Ovary (tissue), 9 donors: Measurements from ENCODE around the gene SLAIN2. TPM values are rescaled to one million over a fixed set of nuclear protein-coding genes. Genes with fewer than 3 reads are reported as not detected.

Experiments
- DNase-seq, 5 donors: peaks; one replicate each; pipeline ENCODE4 v3.0.0-alpha.2; 2019 to 2020
- H3K27ac ChIP-seq, 2 donors: fragments of 200-600 bp; one replicate each; pipeline versions ENCODE4 v1.5.1 to v1.8.0; 2019 to 2022
- H3K27me3 ChIP-seq: fragments of 200-600 bp; one replicate; pipeline ENCODE4 v1.8.0; 2022
- H3K36me3 ChIP-seq: fragments of 200-600 bp; sonication (generic); one replicate; pipeline ENCODE4 v1.5.1; 2019
- H3K4me1 ChIP-seq: one replicate; pipeline ENCODE4 v1.8.1; 2013; ENCODE audit warnings: mild to moderate bottlenecking, moderate library complexity; ENCODE audit not compliant: insufficient read depth
- H3K4me3 ChIP-seq: fragments of 200-600 bp; sonication (generic); one replicate; pipeline ENCODE4 v1.5.1; 2017
- H3K9me3 ChIP-seq, 2 donors: fragments of 200-600 bp in 1 of 2; sonication (generic) in 1 of 2; one replicate each; pipeline versions ENCODE4 v1.5.1 to v1.8.1; 2013 to 2019; ENCODE audit warnings: mild to moderate bottlenecking in 1 of 2, moderate library complexity in 1 of 2
- EP300 ChIP-seq: sonication (generic); formaldehyde crosslinking; IDR thresholded peaks from one replicate; pipeline ENCODE4 v1.6.1; 2017; ENCODE audit warnings: antibody characterized with exemption
- POLR2A ChIP-seq: fragments of 450-650 bp; IDR thresholded peaks from one replicate; pipeline ENCODE4 v1.6.1; 2017; ENCODE audit warnings: antibody characterized with exemption, mild to moderate bottlenecking, moderate library complexity
- WGBS, 3 donors: extraction: QIAGEN DNeasy Blood & Tissue Kit in 1 of 3; methylation state at CpG; one replicate each; pipeline versions ENCODE4 v1.1.5 to v1.1.7; 2013 to 2017; 5-methylcytosine and 5-hydroxymethylcytosine counted together
- intact Hi-C, 4 donors: fragments of 100-400 bp; cut with DNase I; formaldehyde crosslinking; loops; one replicate each; pipeline versions ENCODE4 v1.11.0 to v1.15.1; 2022 to 2023
- polyA plus RNA-seq, 2 donors: library from polyadenylated mRNA; stranded (reverse); fragments of 200-250 nt in 1 of 2; fragments of 350-450 nt in 1 of 2; fragmentation: Illumina TruSeq in 1 of 2; extraction: RNeasy Lipid Tissue Mini Kit (QIAGEN cat#74804) in 1 of 2; gene quantifications; one replicate each; pipeline ENCODE4 v1.2.3, GENCODE V29; 2013 to 2014
- total RNA-seq, 7 donors: library from RNA; depleted of rRNA in 2 of 7; stranded (reverse); fragments of >200 nt in 2 of 7; fragmentation: NEBNext Ultra II Directional in 3 of 7; extraction: Animal tissue kit (Norgen Biotek cat#: 25700) in 3 of 7; gene quantifications; one replicate each; pipeline versions ENCODE4 v1.1.0 to v1.2.4, GENCODE V29; 2016 to 2023
- TF ChIP-seq, protein P1 (sequence below), 3 donors: fragments of 450-650 bp in 2 of 3; fragments of 200-600 bp in 1 of 3; IDR thresholded peaks; one replicate each; pipeline versions ENCODE4 v1.5.1 to v1.8.0; 2016 to 2022; ENCODE audit warnings: antibody characterized with exemption in 3 of 3, mild to moderate bottlenecking in 1 of 3
- donor health status: DM: no; HTN: no; CAD: no; lungs with moderate emphysema.
- donor health status: DM: no; HTN: no; CAD: no.
- donor health status: Bipolar disorder and iron deficiency.
- donor health status: DM: yes; HTN: yes; CAD: no.
- donor health status: DM: no; HTN: no; CAD: no.
- donor health status: DM: yes; HTN: yes; CAD: no.

Gene SLAIN2
- total and polyA plus RNA-seq, 9 donors: 38.2 to 133 (median 81.7) TPM

DNA sequence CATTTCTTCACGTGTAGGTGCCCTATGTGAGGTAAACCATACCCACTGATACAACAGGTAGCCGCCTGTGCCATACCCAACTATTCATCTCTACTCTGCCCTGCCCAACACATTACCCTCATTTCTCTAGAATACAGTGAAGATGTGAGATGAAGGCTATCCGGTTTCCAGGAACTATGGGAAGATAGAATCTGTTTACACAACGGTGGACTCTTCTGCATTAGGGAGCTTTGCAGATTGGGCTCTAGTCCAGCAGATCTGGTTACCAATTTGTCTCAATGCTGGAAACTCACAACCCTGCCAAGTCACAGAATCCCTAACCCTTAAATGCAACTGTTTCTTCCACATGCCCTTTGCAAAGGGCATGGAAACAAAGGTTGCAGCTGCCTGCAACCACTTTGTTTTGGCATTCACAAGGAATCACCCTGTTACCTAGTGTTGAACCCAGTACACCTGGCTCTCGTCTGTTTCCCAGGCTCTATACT lies 6.4 kb upstream of the SLAIN2 start:
- H3K27me3 ChIP-seq: no peaks in the 10 kb centered on the region
- H3K9me3 ChIP-seq: no peaks in the 10 kb centered on the region
- 68 to 72% (median 69%) methylated on average over 5 of the region's 5 CpGs for WGBS, 3 donors
- TF ChIP-seq EP300: no peak
- no peak for TF ChIP-seq POLR2A
- TF ChIP-seq, protein P1, sequence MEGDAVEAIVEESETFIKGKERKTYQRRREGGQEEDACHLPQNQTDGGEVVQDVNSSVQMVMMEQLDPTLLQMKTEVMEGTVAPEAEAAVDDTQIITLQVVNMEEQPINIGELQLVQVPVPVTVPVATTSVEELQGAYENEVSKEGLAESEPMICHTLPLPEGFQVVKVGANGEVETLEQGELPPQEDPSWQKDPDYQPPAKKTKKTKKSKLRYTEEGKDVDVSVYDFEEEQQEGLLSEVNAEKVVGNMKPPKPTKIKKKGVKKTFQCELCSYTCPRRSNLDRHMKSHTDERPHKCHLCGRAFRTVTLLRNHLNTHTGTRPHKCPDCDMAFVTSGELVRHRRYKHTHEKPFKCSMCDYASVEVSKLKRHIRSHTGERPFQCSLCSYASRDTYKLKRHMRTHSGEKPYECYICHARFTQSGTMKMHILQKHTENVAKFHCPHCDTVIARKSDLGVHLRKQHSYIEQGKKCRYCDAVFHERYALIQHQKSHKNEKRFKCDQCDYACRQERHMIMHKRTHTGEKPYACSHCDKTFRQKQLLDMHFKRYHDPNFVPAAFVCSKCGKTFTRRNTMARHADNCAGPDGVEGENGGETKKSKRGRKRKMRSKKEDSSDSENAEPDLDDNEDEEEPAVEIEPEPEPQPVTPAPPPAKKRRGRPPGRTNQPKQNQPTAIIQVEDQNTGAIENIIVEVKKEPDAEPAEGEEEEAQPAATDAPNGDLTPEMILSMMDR (IDR thresholded peaks at IDR 0.05): no peak
- H3K27ac ChIP-seq: no peak overlapping the region
- H3K4me3 ChIP-seq: no peak overlapping the region
- intact Hi-C loops: no loop called here
- H3K4me1 ChIP-seq: peaks cover 2% of the 10 kb centered on the region
- DNase-seq: no peak
- no peaks in the 10 kb centered on the region for H3K36me3 ChIP-seq

DNA sequence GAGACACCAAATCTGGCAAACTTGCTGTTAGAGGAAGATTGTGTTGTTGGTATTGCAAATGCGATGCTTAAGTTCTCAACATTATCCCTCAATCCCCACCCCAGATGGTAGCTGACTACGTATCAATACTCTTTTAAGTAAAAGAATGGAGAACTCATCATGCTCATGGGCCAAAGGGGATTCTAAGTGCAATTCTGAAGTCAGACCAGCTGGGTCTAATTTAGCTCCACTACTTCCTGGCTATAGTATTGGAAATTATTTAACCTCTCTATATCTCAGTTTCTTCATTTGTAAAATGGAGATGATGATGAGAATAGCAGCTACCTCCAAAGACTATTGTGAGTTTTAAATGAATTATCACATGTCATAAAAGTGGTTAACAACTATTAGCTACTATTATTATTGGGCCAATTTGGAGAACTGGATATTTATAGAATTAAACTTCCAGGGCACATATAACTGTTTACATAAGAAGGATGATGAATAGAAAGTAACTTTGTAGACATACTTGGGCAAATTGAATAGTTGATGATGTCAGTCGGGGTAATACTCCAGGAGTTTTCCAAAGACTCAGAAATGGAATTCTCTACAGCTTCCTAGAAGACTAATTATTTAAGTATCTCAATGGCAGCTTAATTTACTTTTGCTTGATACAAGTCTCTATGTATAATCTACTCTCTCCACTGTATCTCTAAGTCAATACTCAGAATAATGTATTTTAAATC lies 5.0 kb upstream of the SLAIN2 start:
- Histone ChIP-seq H3K4me3 (no peak overlapping the region), H3K9me3 (no peaks in the 10 kb centered on the region), H3K36me3 (no peaks in the 10 kb centered on the region), H3K27me3 (no peaks in the 10 kb centered on the region), H3K4me1 (peaks cover 2% of the 10 kb centered on the region), H3K27ac (no peak overlapping the region)
- WGBS, 3 donors: 95 to 98% (median 98%) methylated on average over 3 of the region's 3 CpGs
- DNase-seq: no peak
- no peak for TF ChIP-seq POLR2A
- intact Hi-C loops: no loop called here

DNA sequence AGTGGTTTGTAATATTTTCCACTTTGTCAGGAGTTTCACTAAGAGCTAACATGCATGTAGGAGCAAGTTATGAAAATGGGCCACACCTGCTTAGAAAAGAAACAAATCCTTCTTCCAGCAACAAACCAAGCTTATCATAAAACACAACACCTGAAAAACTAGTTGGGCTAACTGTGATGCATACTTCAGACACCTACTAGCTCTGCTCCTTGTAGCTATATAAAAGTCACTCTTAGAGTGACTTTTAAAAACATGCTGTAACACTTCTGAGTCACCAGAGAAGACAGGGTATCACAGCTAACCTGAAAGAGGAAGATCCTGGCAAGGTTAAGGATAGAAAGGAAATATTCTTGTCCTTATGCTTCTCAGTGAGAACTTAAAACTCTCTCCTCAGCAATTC lies 3.6 kb upstream of the SLAIN2 start:
- H3K36me3 ChIP-seq: no peaks in the 10 kb centered on the region
- intact Hi-C loops: no loop called here
- no peaks in the 10 kb centered on the region for H3K9me3 ChIP-seq
- H3K4me3 ChIP-seq: no peak overlapping the region
- no peaks in the 10 kb centered on the region for H3K27me3 ChIP-seq
- TF ChIP-seq POLR2A (no peak), EP300 (no peak)
- TF ChIP-seq, protein P1 (IDR thresholded peaks at IDR 0.05): no peak
- DNase-seq: no peak
- H3K27ac ChIP-seq: no peak overlapping the region
- H3K4me1 ChIP-seq: peaks cover 2% of the 10 kb centered on the region

DNA sequence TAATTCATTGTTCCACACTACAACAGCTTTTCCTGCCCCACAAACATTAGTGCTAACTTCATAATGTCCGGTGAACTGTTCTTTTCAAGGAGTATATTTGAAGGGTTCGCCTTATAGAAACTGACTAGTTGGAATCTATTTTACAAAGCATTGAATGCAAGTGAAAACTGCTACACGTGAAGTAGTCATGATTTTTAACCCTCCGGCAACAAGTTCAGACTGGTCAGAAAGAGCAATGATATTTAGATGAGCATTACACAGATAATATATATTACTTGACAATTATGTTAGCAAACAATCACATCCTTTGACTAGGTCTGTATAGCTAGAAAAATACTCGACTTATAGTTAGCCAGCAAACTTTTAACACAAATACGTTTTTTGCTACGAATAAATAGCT lies 1.7 kb upstream of the SLAIN2 start:
- WGBS, 3 donors: 49 to 67% (median 62%) methylated on average over 7 of the region's 7 CpGs
- no peaks in the 10 kb centered on the region for H3K9me3 ChIP-seq
- intact Hi-C loops: loop anchor here in 1 of 4 donors (10.0 kb wide), 1 partner anchor 435 kb away; no protein-coding TSS in a partner anchor
- TF ChIP-seq POLR2A: no peak
- TF ChIP-seq EP300: no peak
- TF ChIP-seq, protein P1 (IDR thresholded peaks at IDR 0.05): no peak
- H3K27ac ChIP-seq: peak overlapping the region in 1 of 2 donors; percentile 96
- no peak overlapping the region for H3K4me3 ChIP-seq
- H3K36me3 ChIP-seq: no peaks in the 10 kb centered on the region
- H3K27me3 ChIP-seq: no peaks in the 10 kb centered on the region
- no peak for DNase-seq
- H3K4me1 ChIP-seq: peaks cover 2% of the 10 kb centered on the region

DNA sequence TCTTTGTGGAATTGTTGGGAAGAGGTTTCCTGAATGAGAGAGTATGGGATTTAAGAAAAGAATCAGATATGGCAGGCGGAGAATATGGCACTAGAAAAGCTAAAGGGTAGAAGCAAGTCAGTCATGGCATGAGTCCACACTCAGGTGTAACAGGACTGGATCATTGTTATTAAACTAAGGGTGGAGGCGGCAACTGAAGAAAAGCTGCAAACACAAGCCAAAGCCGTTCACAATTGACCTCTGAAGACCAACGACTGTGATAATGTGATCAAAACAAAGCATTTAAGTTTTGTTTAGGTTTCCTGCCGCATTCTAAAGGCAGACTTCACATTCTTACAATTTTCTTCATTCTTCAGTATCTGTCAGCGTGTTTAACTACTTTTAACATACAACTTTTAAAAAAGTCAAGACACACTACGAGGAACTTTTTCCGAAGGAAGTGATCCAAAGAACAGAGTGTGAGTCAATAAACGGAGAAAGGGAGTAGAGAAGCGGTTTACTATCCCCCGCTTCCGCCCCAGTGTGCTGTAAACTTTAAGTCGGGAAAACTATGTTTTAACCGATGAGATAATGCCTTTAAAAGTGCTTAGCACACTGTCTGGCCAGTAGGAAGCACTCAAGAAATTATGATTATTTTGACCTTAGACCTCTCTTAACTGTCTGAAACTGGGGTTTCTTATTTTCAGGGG lies 909 bp upstream of the SLAIN2 start:
- Histone ChIP-seq H3K4me3 (peak overlapping the region; percentile 51), H3K27me3 (no peaks in the 10 kb centered on the region), H3K36me3 (no peaks in the 10 kb centered on the region), H3K4me1 (peaks cover 4% of the 10 kb centered on the region), H3K9me3 (no peaks in the 10 kb centered on the region), H3K27ac (peak overlapping the region; percentile 4 to 96)
- 4 to 6% (median 5%) methylated on average over 14 of the region's 14 CpGs for WGBS, 3 donors
- no peak for TF ChIP-seq POLR2A
- TF ChIP-seq, protein P1 (IDR thresholded peaks at IDR 0.05): no peak
- no peak for TF ChIP-seq EP300
- intact Hi-C loops: loop anchor here in 1 of 4 donors (10.0 kb wide), 1 partner anchor 434 kb away; no protein-coding TSS in a partner anchor
- no peak for DNase-seq
